ENCODE measurements around the gene CD163L1. TPM values are rescaled to one million over a fixed set of nuclear protein-coding genes. Genes with fewer than 3 reads are reported as not detected.

Gene CD163L1
- 1.4 TPM in 1 of 2 replicates, not detected in the other for total RNA-seq

GRCh38 chr12:7444076-7444475 is at the start of gene CD163L1:
Gene CD163L1, minus strand, starts transcription at chr12:7444153. Its CDS starts 26 bp downstream, at chr12:7444127.

Other genes with a start within 250 kb of the CD163L1 start
- gene ACSM4, start 140.1 kb downstream of the CD163L1 start, total RNA-seq = not detected in 2 replicates
- gene CD163, start 59.6 kb upstream of the CD163L1 start, total RNA-seq = not detected in 2 replicates
- not detected in 2 replicates for gene APOBEC1, start 221.8 kb upstream of the CD163L1 start, total RNA-seq

Data from tracheal epithelial cell (primary cell).